ENCODE data around the gene PRKAR1B. TPM values are rescaled to one million over a fixed set of nuclear protein-coding genes. Genes with fewer than 3 reads are reported as not detected.
"Not testable (repeated sequence)": the region's sequence is repeated elsewhere in the genome, so short reads cannot be mapped to it uniquely, and the experiment has no call there.

The PRKAR1B gene
- total RNA-seq, 1 experiment from 2014 or later = 62.0 TPM

- BruUV-seq (replicated peaks) = no TSS peak
Observed at GRCh38 chr7:745431-746154, 18.5 kb upstream of the PRKAR1B start.

DNA sequence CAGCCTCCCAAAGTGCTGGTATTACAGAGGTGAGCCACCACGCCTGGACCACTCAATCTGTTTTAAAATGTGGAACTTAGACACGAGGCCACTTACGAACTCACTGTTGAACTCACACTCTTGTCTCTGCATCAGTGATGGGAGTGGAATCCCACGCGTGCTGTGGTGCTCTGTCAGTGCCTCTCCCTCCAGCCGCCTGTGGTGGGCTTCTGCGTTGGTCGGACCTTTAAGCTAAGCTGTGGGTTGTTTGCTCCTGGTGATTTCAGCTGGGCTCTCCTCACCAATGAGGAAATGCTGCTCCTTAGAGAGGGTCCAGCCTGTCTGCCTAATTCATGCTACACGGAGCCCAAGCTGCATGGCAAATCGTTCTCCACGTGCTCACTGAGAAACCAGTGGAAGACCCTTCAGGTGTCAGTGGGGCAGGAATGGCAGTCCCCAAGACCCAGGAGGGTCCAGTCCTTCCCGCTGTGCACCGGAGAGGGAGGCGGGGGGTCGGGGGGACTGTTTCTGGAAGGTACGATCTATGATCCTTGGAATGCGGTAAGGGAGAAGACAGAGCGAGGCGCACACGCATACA lies 17.9 kb upstream of the PRKAR1B start:
- no peaks in the 10 kb centered on the region for H3K4me1 ChIP-seq (ENCODE audit: control insufficient read depth, insufficient read depth, low read length)
- intact Hi-C loops (cut with micrococcal nuclease; ENCODE audit: unreplicated experiment) = no loop called here
- BruUV-seq (replicated peaks) = no TSS peak
- no peak for DNase-seq (ENCODE audit: low read depth, low spot score)
- H3K36me3 ChIP-seq (ENCODE audit: control insufficient read depth, insufficient read depth, low read length) = no peaks in the 10 kb centered on the region
- no peak overlapping the region for H3K4me3 ChIP-seq (ENCODE audit: low read depth in 2 of 2, low read length in 2 of 2)
- H3K27ac ChIP-seq (ENCODE audit: low read length) = no peak overlapping the region
- POLR2A ChIA-PET = no interaction called here
- TF ChIP-seq CTCF (IDR thresholded peaks at IDR 0.05) (no peak), POLR2AphosphoS5 (IDR thresholded peaks at IDR 0.05; ENCODE audit: low read depth, low read length) (no peak), TCF7L2 (IDR thresholded peaks at IDR 0.05; ENCODE audit: low read depth, low read length) (no peak), SIN3A (IDR thresholded peaks at IDR 0.05; ENCODE audit: borderline replicate concordance, insufficient read depth, low read depth, low read length) (no peak), REST (IDR thresholded peaks at IDR 0.05; ENCODE audit: insufficient read depth in 1 of 2, low read depth in 2 of 2, low read length in 1 of 2) (no peak)
- no peak for ATAC-seq
- in situ Hi-C loops (cut with HindIII; ENCODE audit: low pct_unique_long_range_greater_than_20kb, low sequenced_read_pairs) = no loop called here
- H3K27me3 ChIP-seq (ENCODE audit: control insufficient read depth, insufficient read depth, low read length) = no peaks in the 10 kb centered on the region
- H3K9me3 ChIP-seq (ENCODE audit: control insufficient read depth, insufficient read depth, low read depth, low read length) = no peaks in the 10 kb centered on the region
- CTCF ChIA-PET = no interaction called here

More at GRCh38 chr7:745431-746154, 18.5 kb upstream of the PRKAR1B start:
- in situ Hi-C loops (cut with HindIII; ENCODE audit: low pct_unique_long_range_greater_than_20kb, low sequenced_read_pairs) (no loop called here), intact Hi-C loops (cut with micrococcal nuclease; ENCODE audit: unreplicated experiment) (no loop called here)
- TF ChIP-seq SIN3A (IDR thresholded peaks at IDR 0.05; ENCODE audit: borderline replicate concordance, insufficient read depth, low read depth, low read length) (no peak), REST (IDR thresholded peaks at IDR 0.05; ENCODE audit: insufficient read depth in 1 of 2, low read depth in 2 of 2, low read length in 1 of 2) (no peak), CTCF (IDR thresholded peaks at IDR 0.05) (no peak), TCF7L2 (IDR thresholded peaks at IDR 0.05; ENCODE audit: low read depth, low read length) (no peak), POLR2AphosphoS5 (IDR thresholded peaks at IDR 0.05; ENCODE audit: low read depth, low read length) (no peak)
- Histone ChIP-seq H3K27me3 (ENCODE audit: control insufficient read depth, insufficient read depth, low read length) (no peaks in the 10 kb centered on the region), H3K27ac (ENCODE audit: low read length) (no peak overlapping the region), H3K9me3 (ENCODE audit: control insufficient read depth, insufficient read depth, low read depth, low read length) (no peaks in the 10 kb centered on the region), H3K4me1 (ENCODE audit: control insufficient read depth, insufficient read depth, low read length) (no peaks in the 10 kb centered on the region), H3K4me3 (ENCODE audit: low read depth in 2 of 2, low read length in 2 of 2) (no peak overlapping the region), H3K36me3 (ENCODE audit: control insufficient read depth, insufficient read depth, low read length) (no peaks in the 10 kb centered on the region)
- DNase-seq (ENCODE audit: low read depth, low spot score) (no peak), ATAC-seq (no peak)
- POLR2A ChIA-PET = no interaction called here
- CTCF ChIA-PET = no interaction called here

GRCh38 chr7:744128-744520 lies 17.0 kb upstream of the PRKAR1B start:
- BruUV-seq (replicated peaks); intact Hi-C loops (cut with micrococcal nuclease; ENCODE audit: unreplicated experiment); H3K36me3 ChIP-seq (ENCODE audit: control insufficient read depth, insufficient read depth, low read length); H3K4me1 ChIP-seq (ENCODE audit: control insufficient read depth, insufficient read depth, low read length); POLR2A ChIA-PET; H3K9me3 ChIP-seq (ENCODE audit: control insufficient read depth, insufficient read depth, low read depth, low read length); DNase-seq (ENCODE audit: low read depth, low spot score); ATAC-seq; in situ Hi-C loops (cut with HindIII; ENCODE audit: low pct_unique_long_range_greater_than_20kb, low sequenced_read_pairs); H3K4me3 ChIP-seq (ENCODE audit: low read depth in 2 of 2, low read length in 2 of 2); CTCF ChIA-PET; H3K27me3 ChIP-seq (ENCODE audit: control insufficient read depth, insufficient read depth, low read length); H3K27ac ChIP-seq (ENCODE audit: low read length): not testable (repeated sequence)
